H1 (cell line): ENCODE measurements around the gene MCF2L. TPM values are rescaled to one million over a fixed set of nuclear protein-coding genes. Genes with fewer than 3 reads are reported as not detected.

Experiments
- CTCF ChIA-PET: fragments of 300-600 bp; sonication (Branson Sonifier 250); formaldehyde crosslinking; loops from one replicate; lab custom pipeline; 2021; ENCODE audit not compliant: partially characterized antibody; lab: Charles Lee
- POLR2A ChIA-PET: fragments of 300-600 bp; sonication (Branson Sonifier 250); formaldehyde crosslinking; loops from one replicate; lab custom pipeline; 2021; ENCODE audit warnings: inconsistent platforms; ENCODE audit not compliant: partially characterized antibody; lab: Charles Lee
- DNase-seq, 2 experiments: peaks; one replicate each; pipeline versions ENCODE4 v3.0.0 to v3.0.0-alpha.2; 2010 to 2022; ENCODE audit warnings: low spot score in 2 of 2, low read depth in 1 of 2, mixed read lengths in 1 of 2
- FAIRE-seq: peaks from 2 replicates; lab custom pipeline; 2011; peaks lifted over from hg19 to GRCh38; lab: Jason Lieb, UNC
- H2AFZ ChIP-seq: 2 replicates; pipeline ENCODE4 v1.8.1; 2012; ENCODE audit warnings: low read length, inconsistent platforms
- H2AK5ac ChIP-seq: 2 replicates; pipeline ENCODE4 v1.6.1; 2013; ENCODE audit warnings: low read depth, low read length
- H2BK120ac ChIP-seq: replicated peaks from 2 replicates; pipeline ENCODE3; 2013; ENCODE audit warnings: low read depth, low read length, inconsistent platforms
- H2BK12ac ChIP-seq: 2 replicates; pipeline ENCODE4 v1.6.1; 2013; ENCODE audit warnings: low read depth, low read length
- H2BK15ac ChIP-seq: 2 replicates; pipeline ENCODE4 v1.6.1; 2013; ENCODE audit warnings: low read length
- H2BK20ac ChIP-seq: 2 replicates; pipeline ENCODE4 v1.6.1; 2013; ENCODE audit warnings: low read length
- H2BK5ac ChIP-seq: 2 replicates; pipeline ENCODE4 v1.6.1; 2013; ENCODE audit warnings: low read depth, low read length
- H3K14ac ChIP-seq: 2 replicates; pipeline ENCODE4 v1.6.1; 2013; ENCODE audit warnings: inconsistent platforms; ENCODE audit not compliant: insufficient read length
- H3K18ac ChIP-seq: 2 replicates; pipeline ENCODE4 v1.6.1; 2013; ENCODE audit warnings: low read length; ENCODE audit errors: extremely low read depth
- H3K23ac ChIP-seq: 2 replicates; pipeline ENCODE4 v1.6.1; 2013; ENCODE audit warnings: inconsistent platforms; ENCODE audit not compliant: insufficient read length
- H3K23me2 ChIP-seq: 2 replicates; pipeline ENCODE4 v1.6.1; 2013; ENCODE audit warnings: low read depth, low read length
- H3K27ac ChIP-seq: 2 replicates; pipeline ENCODE4 v1.6.1; 2011; ENCODE audit warnings: low read depth, low read length, inconsistent platforms
- H3K27me3 ChIP-seq, 4 experiments: replicated peaks in 1 of 4; 1 replicate in 1 of 4; 2 replicates in 3 of 4; pipeline versions ENCODE4 v1.6.1 to v1.8.1; 2011 to 2013; ENCODE audit warnings: low read length in 3 of 4, mild to moderate bottlenecking in 3 of 4, inconsistent platforms in 2 of 4, mixed read lengths in 2 of 4, moderate library complexity in 1 of 4; ENCODE audit not compliant: control insufficient read depth in 3 of 4, insufficient read depth in 3 of 4; ENCODE audit errors: extremely low read depth in 1 of 4
- H3K36me3 ChIP-seq, 4 experiments: 2 replicates each; pipeline versions ENCODE4 v1.6.1 to v1.8.1; 2011 to 2013; ENCODE audit warnings: mild to moderate bottlenecking in 4 of 4, low read length in 3 of 4, moderate library complexity in 2 of 4, control low read depth in 1 of 4, inconsistent platforms in 1 of 4; ENCODE audit not compliant: insufficient read depth in 4 of 4, control insufficient read depth in 2 of 4
- H3K4ac ChIP-seq: replicated peaks from 2 replicates; pipeline ENCODE3; 2013; ENCODE audit warnings: low read length, low read depth, mixed read lengths, inconsistent platforms; ENCODE audit not compliant: insufficient read length
- H3K4me1 ChIP-seq, 4 experiments: replicated peaks in 1 of 4; 1 replicate in 1 of 4; 2 replicates in 3 of 4; pipeline versions ENCODE4 v1.6.1 to v1.8.1; 2011 to 2013; ENCODE audit warnings: low read length in 3 of 4, inconsistent platforms in 2 of 4, mixed read lengths in 1 of 4; ENCODE audit not compliant: insufficient read depth in 4 of 4, control insufficient read depth in 3 of 4
- H3K4me2 ChIP-seq, 2 experiments: 2 replicates each; pipeline versions ENCODE4 v1.6.1 to v1.8.1; 2011 to 2013; ENCODE audit warnings: low read depth in 2 of 2, low read length in 2 of 2, control low read depth in 1 of 2, inconsistent platforms in 1 of 2, mild to moderate bottlenecking in 1 of 2; ENCODE audit not compliant: insufficient read depth in 1 of 2
- H3K4me3 ChIP-seq, 4 experiments: fragments of 200-600, 300-600 bp in 1 of 4; sonication (generic), shearing (Covaris generic), sonication (Bioruptor Twin) in 1 of 4; 2 replicates each; pipeline versions ENCODE4 v1.5.1 to v1.8.1; 2011 to 2016; ENCODE audit warnings: low read length in 4 of 4, low read depth in 3 of 4, control low read depth in 2 of 4, inconsistent platforms in 2 of 4, mild to moderate bottlenecking in 2 of 4, mixed read lengths in 1 of 4, moderate library complexity in 1 of 4; ENCODE audit not compliant: insufficient read depth in 2 of 4; ENCODE audit errors: extremely low read depth in 1 of 4
- H3K56ac ChIP-seq: replicated peaks from 2 replicates; pipeline ENCODE3; 2013; ENCODE audit warnings: low read depth, mild to moderate bottlenecking, mixed read lengths, low read length, inconsistent platforms; ENCODE audit not compliant: insufficient read length
- H3K79me1 ChIP-seq: 2 replicates; pipeline ENCODE4 v1.6.1; 2013; ENCODE audit warnings: low read depth, low read length, control low read depth
- H3K79me2 ChIP-seq, 2 experiments: 2 replicates each; pipeline versions ENCODE4 v1.6.1 to v1.8.1; 2012 to 2013; ENCODE audit warnings: low read length in 2 of 2, mild to moderate bottlenecking in 2 of 2, inconsistent platforms in 1 of 2; ENCODE audit not compliant: insufficient read depth in 2 of 2, control insufficient read depth in 1 of 2
- H3K9ac ChIP-seq, 4 experiments: replicated peaks in 1 of 4; 1 replicate in 1 of 4; 2 replicates in 3 of 4; pipeline versions ENCODE4 v1.6.1 to v1.8.1; 2011 to 2013; ENCODE audit warnings: low read depth in 3 of 4, low read length in 3 of 4, control low read depth in 2 of 4, mild to moderate bottlenecking in 2 of 4, moderate library complexity in 2 of 4, inconsistent platforms in 1 of 4; ENCODE audit errors: extremely low read depth in 1 of 4
- H3K9me3 ChIP-seq, 2 experiments: 2 replicates each; pipeline versions ENCODE4 v1.6.1 to v1.8.1; 2012 to 2013; ENCODE audit warnings: mild to moderate bottlenecking in 2 of 2, moderate library complexity in 2 of 2, control low read depth in 1 of 2, inconsistent platforms in 1 of 2, low read depth in 1 of 2, low read length in 1 of 2, mixed read lengths in 1 of 2; ENCODE audit not compliant: insufficient read depth in 2 of 2
- H4K20me1 ChIP-seq, 2 experiments: replicated peaks in 1 of 2; 2 replicates each; pipeline versions ENCODE3 to v1.8.1; 2011 to 2013; ENCODE audit warnings: inconsistent platforms in 2 of 2, low read length in 2 of 2, mild to moderate bottlenecking in 1 of 2; ENCODE audit not compliant: insufficient read depth in 2 of 2, control insufficient read depth in 1 of 2
- H4K5ac ChIP-seq: 2 replicates; pipeline ENCODE4 v1.6.1; 2013; ENCODE audit warnings: low read length, low read depth, mixed read lengths, inconsistent platforms; ENCODE audit not compliant: insufficient read length
- H4K8ac ChIP-seq: 2 replicates; pipeline ENCODE4 v1.8.0; 2013; ENCODE audit warnings: mild to moderate bottlenecking, moderate library complexity, low read length, inconsistent platforms; ENCODE audit not compliant: insufficient read depth; ENCODE audit errors: extremely low read depth
- H4K91ac ChIP-seq: replicated peaks from 2 replicates; pipeline ENCODE3; 2013; ENCODE audit warnings: low read length, mixed read lengths, inconsistent platforms; ENCODE audit not compliant: insufficient read length
- EP300 ChIP-seq, 2 experiments: IDR thresholded peaks; 1 replicate in 1 of 2; 2 replicates in 1 of 2; pipeline ENCODE4 v1.6.1; 2011 to 2012; ENCODE audit warnings: low read depth in 2 of 2, low read length in 2 of 2, mild to moderate bottlenecking in 2 of 2, borderline replicate concordance in 1 of 2, inconsistent platforms in 1 of 2, moderate library complexity in 1 of 2
- GTF2F1 ChIP-seq: IDR thresholded peaks from 2 replicates; pipeline ENCODE4 v1.6.1; 2012; ENCODE audit warnings: low read depth, low read length, improper control_type of control experiment, borderline replicate concordance
- HDAC2 ChIP-seq, 2 experiments: fragments of 300-600 bp in 1 of 2; sonication (generic) in 1 of 2; IDR thresholded peaks; 2 replicates each; pipeline ENCODE4 v1.6.1; 2011 to 2012; ENCODE audit warnings: low read depth in 2 of 2, low read length in 2 of 2, mild to moderate bottlenecking in 2 of 2, moderate library complexity in 2 of 2, borderline replicate concordance in 1 of 2, inconsistent platforms in 1 of 2
- MAFK ChIP-seq: IDR thresholded peaks from 2 replicates; pipeline ENCODE4 v1.6.1; 2012; ENCODE audit warnings: low read depth, mild to moderate bottlenecking, improper control_type of control experiment, low read length
- POLR2A ChIP-seq, 2 experiments: IDR thresholded peaks; 1 replicate in 1 of 2; 2 replicates in 1 of 2; pipeline ENCODE4 v1.6.1; 2011; ENCODE audit warnings: low read depth in 2 of 2, low read length in 2 of 2, mild to moderate bottlenecking in 2 of 2; ENCODE audit errors: control extremely low read depth in 1 of 2
- POU5F1 ChIP-seq: IDR thresholded peaks from 2 replicates; pipeline ENCODE4 v1.6.1; 2011; ENCODE audit warnings: low read depth, mild to moderate bottlenecking, low read length, moderate library complexity
- SP1 ChIP-seq: IDR thresholded peaks from 2 replicates; pipeline ENCODE4 v1.6.1; 2011; ENCODE audit warnings: low read depth, low read length
- SP4 ChIP-seq: IDR thresholded peaks from 2 replicates; pipeline ENCODE4 v1.6.1; 2012; ENCODE audit warnings: low read length, inconsistent platforms
- TCF12 ChIP-seq: IDR thresholded peaks from 2 replicates; pipeline ENCODE4 v1.6.1; 2011; ENCODE audit warnings: low read depth, mild to moderate bottlenecking, low read length
- WGBS, 2 experiments: shearing (Covaris generic) in 1 of 2; methylation state at CpG; one replicate each; pipeline versions ENCODE4 v1.1.6 to v1.1.7; 2013 to 2015; ENCODE audit warnings: low lambda C conversion rate in 2 of 2, mixed read lengths in 2 of 2, inconsistent platforms in 1 of 2, low coverage in 1 of 2, missing lambda C conversion rate in 1 of 2; ENCODE audit not compliant: insufficient replicate concordance in 2 of 2, insufficient coverage in 1 of 2, insufficient read length in 1 of 2; ENCODE audit errors: extremely low coverage in 1 of 2, missing lambda C conversion rate in 1 of 2; 5-methylcytosine and 5-hydroxymethylcytosine counted together
- polyA plus RNA-seq, 7 experiments: library from polyadenylated mRNA; depleted of rRNA in 3 of 7; stranded (reverse) in 5 of 7; unstranded in 2 of 7; fragments of >200 nt in 5 of 7; fragments of 200-250 nt in 2 of 7; gene quantifications; 1 replicate in 5 of 7; 2 replicates in 1 of 7; 4 replicates in 1 of 7; pipeline versions ENCODE4 v1.2.1 to v1.2.3, GENCODE V29; 2011 to 2013; ENCODE audit warnings: missing spikeins in 2 of 7, mixed read lengths in 2 of 7
- total RNA-seq: library from RNA; stranded (reverse); fragmentation: NEBNext Ultra II Directional; extraction: Animal tissue kit (Norgen Biotek cat#: 25700); gene quantifications from 2 replicates; pipeline ENCODE4 v1.2.1, GENCODE V29; 2021
- TF ChIP-seq, protein P1 (sequence below), 3 experiments: IDR thresholded peaks; 1 replicate in 2 of 3; 2 replicates in 1 of 3; pipeline versions ENCODE4 v1.5.1 to v1.6.1; 2011; ENCODE audit warnings: low read length in 3 of 3, mild to moderate bottlenecking in 3 of 3, inconsistent platforms in 2 of 3, low read depth in 1 of 3, moderate library complexity in 1 of 3; ENCODE audit not compliant: insufficient read depth in 1 of 3; ENCODE audit errors: control extremely low read depth in 1 of 3

Gene MCF2L
- total and polyA plus RNA-seq, 2 of the 8 experiments (the other 6 are each of a cell fraction or from before 2014, with no cell fraction given): 10.1 to 24.4 TPM

DNA sequence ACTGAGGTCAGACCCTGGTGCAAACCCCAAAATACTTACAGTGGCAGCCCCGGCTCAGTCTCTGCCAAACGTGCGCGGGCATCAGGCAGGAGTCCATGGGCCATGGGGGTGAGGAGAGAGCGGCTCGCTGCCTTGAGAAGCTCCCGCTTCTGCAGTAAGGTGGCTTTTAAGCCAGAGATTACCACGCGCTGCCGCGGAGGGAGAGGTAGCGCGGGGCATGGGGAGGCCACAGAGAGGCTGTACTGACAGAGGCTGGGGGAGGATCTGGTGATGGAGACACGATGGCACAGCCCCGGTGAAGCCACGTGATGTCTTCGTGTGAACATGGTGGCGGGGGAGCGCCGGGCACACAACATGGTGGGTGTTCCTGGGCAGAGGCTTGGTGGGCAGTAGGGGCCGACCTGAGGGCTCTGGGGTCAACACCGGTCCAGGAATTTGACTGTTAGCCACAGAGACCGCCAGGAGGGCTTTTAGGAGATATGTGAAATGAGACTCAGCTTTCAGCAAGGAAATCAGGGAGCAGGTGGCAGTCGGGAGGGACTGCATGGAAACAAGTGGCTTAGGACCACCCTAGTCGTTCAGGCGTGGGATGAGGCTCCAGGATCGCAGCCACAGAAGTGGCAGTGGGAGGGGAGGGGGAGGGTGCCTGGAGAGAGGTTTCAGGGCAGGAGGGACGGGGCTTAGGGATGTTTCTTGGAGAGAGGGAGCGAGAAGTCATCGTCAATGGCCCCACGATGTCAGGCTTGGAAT lies 24.1 kb downstream of the MCF2L start:
- H3K4me2 ChIP-seq: no peak overlapping the region
- no peaks in the 10 kb centered on the region for H3K36me3 ChIP-seq
- POLR2A ChIA-PET: interaction anchor here (0.8 to 1.7 kb wide), 2 partner anchors 8 to 10 kb away, joined by 3 to 4 read pairs; no protein-coding TSS in a partner anchor
- H2BK20ac ChIP-seq: no peak overlapping the region
- CTCF ChIA-PET: interaction anchor here (0.6 to 4.4 kb wide), 6 partner anchors 9 to 41 kb away, joined by 3 to 21 read pairs (median 4); partner anchors contain the start of gene MCF2L
- H3K9ac ChIP-seq: no peak overlapping the region
- no peak overlapping the region for H3K23ac ChIP-seq
- H3K4ac ChIP-seq: no peak overlapping the region
- peaks cover 0 to 6% of the 10 kb centered on the region in 2 experiments for H4K20me1 ChIP-seq
- H3K9me3 ChIP-seq: peaks cover 6 to 18% of the 10 kb centered on the region in 2 experiments
- WGBS, 2 experiments: 89% methylated on average over 31 of the region's 31 CpGs; no CpG with 5 or more reads in 1 of the 2 experiments
- H3K79me2 ChIP-seq: no peaks in the 10 kb centered on the region; a peak in 1 of 4 replicates
- H4K5ac ChIP-seq: no peak overlapping the region
- H3K23me2 ChIP-seq: no peaks in the 10 kb centered on the region
- no peak overlapping the region for H3K4me3 ChIP-seq
- H3K79me1 ChIP-seq: peaks cover 4% of the 10 kb centered on the region; the same call in 1 of the 2 replicates
- no peak for FAIRE-seq
- H3K56ac ChIP-seq: no peak overlapping the region
- no peak for DNase-seq
- H4K8ac ChIP-seq: no peak overlapping the region
- no peak overlapping the region for H2BK120ac ChIP-seq
- H2AFZ ChIP-seq: no peak overlapping the region
- H3K27me3 ChIP-seq: no peaks in the 10 kb centered on the region
- H2BK12ac ChIP-seq: 0 out of 2 replicates have a peak overlapping the region, but pooled peaks have one; percentile 17
- no peak overlapping the region for H2BK15ac ChIP-seq
- H3K27ac ChIP-seq: no peak overlapping the region
- no peak overlapping the region for H4K91ac ChIP-seq
- H2BK5ac ChIP-seq: no peak overlapping the region
- no peak overlapping the region for H2AK5ac ChIP-seq
- peaks cover 0 to 2% (median under 1%) of the 10 kb centered on the region in 4 experiments; a peak in 4 of 7 replicates for H3K4me1 ChIP-seq
- no peak overlapping the region for H3K14ac ChIP-seq
- H3K18ac ChIP-seq: no peak overlapping the region
- TF ChIP-seq HDAC2 (IDR thresholded peaks at IDR 0.05; ENCODE audit: borderline replicate concordance in 1 of 2, low read depth in 2 of 2, low read length in 2 of 2) (no peak), SP4 (no peak), EP300 (IDR thresholded peaks at IDR 0.05; ENCODE audit: borderline replicate concordance in 1 of 2, low read depth in 2 of 2, low read length in 2 of 2) (no peak), MAFK (no peak), POU5F1 (no peak), SP1 (no peak), TCF12 (no peak), POLR2A (IDR thresholded peaks at IDR 0.05; ENCODE audit: control extremely low read depth in 1 of 2, low read depth in 2 of 2, low read length in 2 of 2) (no peak), GTF2F1 (no peak)
- TF ChIP-seq, protein P1, sequence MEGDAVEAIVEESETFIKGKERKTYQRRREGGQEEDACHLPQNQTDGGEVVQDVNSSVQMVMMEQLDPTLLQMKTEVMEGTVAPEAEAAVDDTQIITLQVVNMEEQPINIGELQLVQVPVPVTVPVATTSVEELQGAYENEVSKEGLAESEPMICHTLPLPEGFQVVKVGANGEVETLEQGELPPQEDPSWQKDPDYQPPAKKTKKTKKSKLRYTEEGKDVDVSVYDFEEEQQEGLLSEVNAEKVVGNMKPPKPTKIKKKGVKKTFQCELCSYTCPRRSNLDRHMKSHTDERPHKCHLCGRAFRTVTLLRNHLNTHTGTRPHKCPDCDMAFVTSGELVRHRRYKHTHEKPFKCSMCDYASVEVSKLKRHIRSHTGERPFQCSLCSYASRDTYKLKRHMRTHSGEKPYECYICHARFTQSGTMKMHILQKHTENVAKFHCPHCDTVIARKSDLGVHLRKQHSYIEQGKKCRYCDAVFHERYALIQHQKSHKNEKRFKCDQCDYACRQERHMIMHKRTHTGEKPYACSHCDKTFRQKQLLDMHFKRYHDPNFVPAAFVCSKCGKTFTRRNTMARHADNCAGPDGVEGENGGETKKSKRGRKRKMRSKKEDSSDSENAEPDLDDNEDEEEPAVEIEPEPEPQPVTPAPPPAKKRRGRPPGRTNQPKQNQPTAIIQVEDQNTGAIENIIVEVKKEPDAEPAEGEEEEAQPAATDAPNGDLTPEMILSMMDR (IDR thresholded peaks at IDR 0.05; ENCODE audit: control extremely low read depth in 1 of 3, insufficient read depth in 1 of 3, low read depth in 1 of 3, low read length in 3 of 3): no peak
